ENCODE data around the gene TRIM4.
A peak's percentile ranks its signal among the peaks of the same experiment; 100 is the strongest.
"Not testable (repeated sequence)": the region's sequence is repeated elsewhere in the genome, so short reads cannot be mapped to it uniquely, and the experiment has no call there.

The TRIM4 gene

DNA sequence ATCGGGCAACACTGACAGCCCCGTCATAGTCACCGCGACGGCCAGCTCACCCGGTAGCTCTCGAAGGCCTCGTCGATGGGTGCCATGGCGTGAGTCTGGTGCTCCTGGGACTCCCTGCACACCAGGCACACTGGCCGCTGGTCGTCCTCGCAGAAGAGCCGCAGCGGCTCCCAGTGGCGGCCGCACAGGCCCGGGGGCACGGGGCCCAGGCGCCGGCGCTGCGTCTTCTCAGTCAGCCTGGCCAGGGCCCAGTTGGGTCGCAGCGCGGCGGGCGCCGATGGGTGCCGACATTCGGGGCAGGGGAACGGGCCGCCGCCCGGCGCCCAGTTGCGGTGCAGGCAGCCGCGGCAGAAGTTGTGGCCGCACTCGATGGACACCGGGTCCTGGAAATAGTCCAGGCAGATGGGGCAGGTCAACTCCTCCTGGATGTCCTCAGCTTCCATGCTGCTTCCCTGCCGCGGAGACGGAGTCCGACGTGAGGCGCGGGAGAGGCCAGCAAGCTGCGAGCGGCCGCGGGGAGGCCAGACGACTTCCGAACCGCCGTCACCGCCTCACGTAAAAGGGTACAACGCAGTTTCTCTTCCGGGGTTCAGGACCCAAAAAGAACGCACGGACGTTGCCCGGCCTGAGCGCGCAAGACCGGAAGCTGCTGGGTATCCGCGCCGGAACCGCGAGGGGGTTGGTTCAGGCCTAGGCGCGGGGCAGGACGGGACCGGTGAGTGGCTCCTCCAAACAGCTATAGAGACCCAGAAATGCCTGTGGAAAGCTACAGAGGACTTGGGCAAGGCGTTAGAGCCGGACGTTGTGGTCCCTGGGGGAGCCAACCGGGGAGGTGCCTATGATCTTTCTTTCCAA lies at the start of gene TRIM4:
TRIM4 (minus strand) TSS at position 572 of the 855 bp plus-strand sequence; CDS start at position 443, 129 bp downstream.
- no peak within 1 kb of the TSS for H3K9ac ChIP-seq (ENCODE audit: low read depth, low read length)

GRCh38 chr7:99958564-99959227 lies 39.4 kb upstream of the TRIM4 start:
- Histone ChIP-seq H3K4me1 (ENCODE audit: insufficient read depth, low read length) (no peaks in the 10 kb centered on the region), H3K9ac (ENCODE audit: low read depth, low read length) (no peak overlapping the region)

More for the DNA sequence above, at the start of gene TRIM4:
- Histone ChIP-seq H3K9me3 (ENCODE audit: control insufficient read depth, insufficient read depth, low read length) (peaks cover 8% of the 10 kb centered on the region; the same call in 1 of the 2 replicates), H3K36me3 (ENCODE audit: insufficient read depth, low read length) (no peaks in the 10 kb centered on the region), H3K4me1 (ENCODE audit: insufficient read depth, low read length) (no peaks in the 10 kb centered on the region)

DNA sequence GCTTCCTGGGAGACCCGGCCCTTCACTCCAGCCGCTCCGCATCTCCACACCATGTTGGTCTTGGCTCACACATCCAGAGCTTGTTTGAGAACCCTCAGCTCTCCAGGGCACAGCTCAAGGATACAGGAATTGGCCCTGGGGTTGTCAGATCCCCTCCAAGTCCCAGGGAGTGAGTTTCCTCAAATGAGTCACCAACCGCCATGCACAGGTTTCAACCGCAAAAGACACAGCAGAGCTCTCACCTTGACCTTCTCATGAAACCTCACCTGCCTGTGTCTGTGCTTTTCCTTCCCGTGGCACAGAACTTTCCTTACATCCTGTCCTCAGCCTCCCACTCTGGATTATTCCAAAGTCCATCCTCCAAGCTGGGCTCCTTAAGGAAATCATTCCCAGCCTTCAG lies 35.9 kb upstream of the TRIM4 start:
- Histone ChIP-seq H3K36me3 (ENCODE audit: insufficient read depth, low read length) (no peaks in the 10 kb centered on the region), H3K4me1 (ENCODE audit: insufficient read depth, low read length) (no peaks in the 10 kb centered on the region), H3K9ac (ENCODE audit: low read depth, low read length) (no peak overlapping the region), H3K9me3 (ENCODE audit: control insufficient read depth, insufficient read depth, low read length) (0 out of 2 replicates have a peak, but pooled peaks cover 7% of the 10 kb centered on the region)

More at GRCh38 chr7:99958564-99959227, 39.4 kb upstream of the TRIM4 start:
- Histone ChIP-seq H3K36me3 (ENCODE audit: insufficient read depth, low read length) (no peaks in the 10 kb centered on the region), H3K9me3 (ENCODE audit: control insufficient read depth, insufficient read depth, low read length) (no peaks in the 10 kb centered on the region)

DNA sequence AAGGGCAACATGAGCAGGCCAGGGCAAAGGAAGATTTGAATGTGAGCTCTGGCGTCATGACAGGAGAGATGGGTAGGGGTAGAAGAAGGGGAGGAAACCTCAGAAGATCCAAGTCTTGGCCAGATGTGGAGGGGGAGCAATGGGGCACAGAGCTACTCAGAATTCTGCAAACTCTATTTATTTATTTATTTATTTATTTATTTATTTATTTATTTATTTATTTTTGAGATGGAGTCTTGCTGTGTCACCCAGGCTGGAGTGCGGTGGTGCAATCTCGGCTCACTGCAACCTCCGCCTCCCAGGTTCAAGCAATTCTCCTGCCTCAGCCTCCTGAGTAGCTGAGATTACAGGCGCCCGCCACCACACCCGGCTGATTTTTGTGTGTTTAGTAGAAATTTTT lies 35.3 kb upstream of the TRIM4 start:
- H3K9me3 ChIP-seq (ENCODE audit: control insufficient read depth, insufficient read depth, low read length): 0 out of 2 replicates have a peak, but pooled peaks cover 11% of the 10 kb centered on the region
- H3K4me1 ChIP-seq (ENCODE audit: insufficient read depth, low read length); H3K9ac ChIP-seq (ENCODE audit: low read depth, low read length); H3K36me3 ChIP-seq (ENCODE audit: insufficient read depth, low read length): not testable (repeated sequence)

GRCh38 chr7:99953649-99954048 lies 34.3 kb upstream of the TRIM4 start:
- Histone ChIP-seq H3K4me1 (ENCODE audit: insufficient read depth, low read length) (no peaks in the 10 kb centered on the region), H3K9ac (ENCODE audit: low read depth, low read length) (no peak overlapping the region), H3K9me3 (ENCODE audit: control insufficient read depth, insufficient read depth, low read length) (0 out of 2 replicates have a peak, but pooled peaks cover 11% of the 10 kb centered on the region), H3K36me3 (ENCODE audit: insufficient read depth, low read length) (no peaks in the 10 kb centered on the region)

- not testable (repeated sequence) for H3K36me3 ChIP-seq (ENCODE audit: insufficient read depth, low read length); H3K4me1 ChIP-seq (ENCODE audit: insufficient read depth, low read length); H3K9ac ChIP-seq (ENCODE audit: low read depth, low read length)
- 0 out of 2 replicates have a peak, but pooled peaks cover 11% of the 10 kb centered on the region for H3K9me3 ChIP-seq (ENCODE audit: control insufficient read depth, insufficient read depth, low read length)
These were observed 33.3 kb upstream of the TRIM4 start for GRCh38 chr7:99952649-99953048.

DNA sequence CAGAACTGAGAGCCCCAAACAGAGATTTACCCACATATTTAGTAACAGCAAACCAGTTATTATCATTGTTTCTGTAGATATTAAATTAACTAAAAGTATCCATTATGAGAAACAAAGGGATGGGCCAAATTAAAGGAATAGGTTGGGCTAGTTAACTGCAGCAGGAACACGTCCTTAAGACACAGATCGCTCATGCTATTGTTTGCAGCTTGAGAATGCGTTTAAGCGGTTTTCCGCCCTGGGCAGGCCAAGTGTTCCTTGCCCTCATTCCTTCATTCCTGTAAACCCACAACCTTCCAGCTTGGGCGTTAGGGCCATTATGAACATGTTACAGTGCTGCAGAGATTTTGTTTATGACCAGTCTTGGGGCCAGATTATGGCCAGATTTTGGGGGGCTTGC lies 31.5 kb upstream of the TRIM4 start:
- not testable (repeated sequence) for H3K9ac ChIP-seq (ENCODE audit: low read depth, low read length); H3K36me3 ChIP-seq (ENCODE audit: insufficient read depth, low read length); H3K4me1 ChIP-seq (ENCODE audit: insufficient read depth, low read length)
- H3K9me3 ChIP-seq (ENCODE audit: control insufficient read depth, insufficient read depth, low read length): 0 out of 2 replicates have a peak, but pooled peaks cover 11% of the 10 kb centered on the region

GRCh38 chr7:99949645-99950228 lies 30.4 kb upstream of the TRIM4 start:
- no peaks in the 10 kb centered on the region for H3K36me3 ChIP-seq (ENCODE audit: insufficient read depth, low read length)
- H3K9ac ChIP-seq (ENCODE audit: low read depth, low read length): no peak overlapping the region
- H3K4me1 ChIP-seq (ENCODE audit: insufficient read depth, low read length): peaks cover 3% of the 10 kb centered on the region; the same call in 1 of the 2 replicates
- 0 out of 2 replicates have a peak, but pooled peaks cover 11% of the 10 kb centered on the region for H3K9me3 ChIP-seq (ENCODE audit: control insufficient read depth, insufficient read depth, low read length)

- Histone ChIP-seq H3K9me3 (ENCODE audit: control insufficient read depth, insufficient read depth, low read length) (0 out of 2 replicates have a peak, but pooled peaks cover 11% of the 10 kb centered on the region), H3K9ac (ENCODE audit: low read depth, low read length) (no peak overlapping the region), H3K4me1 (ENCODE audit: insufficient read depth, low read length) (peaks cover 16% of the 10 kb centered on the region), H3K36me3 (ENCODE audit: insufficient read depth, low read length) (no peaks in the 10 kb centered on the region)
These were observed 28.3 kb upstream of the TRIM4 start for GRCh38 chr7:99947608-99948007.

DNA sequence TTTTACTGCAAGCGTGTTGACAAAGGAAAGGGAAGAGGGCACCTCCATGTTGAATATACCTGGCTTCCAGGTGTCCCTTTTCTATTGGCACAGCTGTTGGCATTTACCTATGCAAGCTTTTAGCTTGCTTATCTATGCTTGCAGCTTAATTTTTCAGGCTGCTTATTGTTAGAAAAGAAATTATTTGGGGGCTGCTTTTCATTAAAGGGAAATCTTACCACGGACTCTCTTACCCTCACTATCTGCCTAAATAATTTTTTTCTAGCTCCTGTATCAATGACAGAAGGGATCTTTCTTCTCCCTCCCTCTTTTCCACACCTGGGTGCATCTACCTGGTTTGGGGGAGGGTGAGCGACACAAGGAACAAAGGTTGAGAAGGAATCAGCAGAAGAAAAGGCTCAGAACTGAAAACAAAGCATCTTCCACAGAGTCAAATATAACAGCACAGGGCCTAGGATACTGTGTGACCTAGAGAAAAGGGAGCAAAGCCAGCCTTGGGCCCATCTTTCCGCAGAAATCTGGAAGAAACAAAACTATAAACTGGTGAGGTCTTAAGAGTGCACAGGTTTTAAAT lies 25.3 kb upstream of the TRIM4 start:
- Histone ChIP-seq H3K9me3 (ENCODE audit: control insufficient read depth, insufficient read depth, low read length) (peaks cover under 1% of the 10 kb centered on the region; the same call in 1 of the 2 replicates), H3K36me3 (ENCODE audit: insufficient read depth, low read length) (peaks cover 2% of the 10 kb centered on the region; the same call in 1 of the 2 replicates), H3K9ac (ENCODE audit: low read depth, low read length) (peak overlapping the region; percentile 10), H3K4me1 (ENCODE audit: insufficient read depth, low read length) (peaks cover 16% of the 10 kb centered on the region)

- Histone ChIP-seq H3K9ac (ENCODE audit: low read depth, low read length) (peak overlapping the region; percentile 23), H3K36me3 (ENCODE audit: insufficient read depth, low read length) (peaks cover 2% of the 10 kb centered on the region; the same call in 1 of the 2 replicates), H3K9me3 (ENCODE audit: control insufficient read depth, insufficient read depth, low read length) (peaks cover 7% of the 10 kb centered on the region), H3K4me1 (ENCODE audit: insufficient read depth, low read length) (peaks cover 16% of the 10 kb centered on the region)
These were observed 24.5 kb upstream of the TRIM4 start for GRCh38 chr7:99943641-99944496.

DNA sequence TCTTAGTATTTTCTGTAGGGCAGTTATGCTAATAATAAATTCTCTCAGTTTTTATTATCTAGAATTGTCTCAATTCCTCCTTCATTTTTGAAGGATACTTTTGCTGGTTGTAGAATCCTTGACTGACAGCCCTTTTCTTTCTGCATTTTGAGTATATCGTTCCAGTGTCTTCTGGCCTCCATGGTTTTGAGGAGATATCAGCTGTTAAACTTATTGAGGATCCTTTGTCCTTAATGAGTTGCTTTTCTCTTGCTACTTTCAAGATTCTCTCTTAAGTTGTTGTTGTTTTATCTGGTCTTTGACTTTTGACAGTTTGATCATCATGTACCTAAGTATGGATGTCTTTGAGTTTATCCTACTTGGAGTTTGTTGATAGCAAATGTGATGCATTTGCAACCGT lies 19.0 kb upstream of the TRIM4 start:
- Histone ChIP-seq H3K36me3 (ENCODE audit: insufficient read depth, low read length) (peaks cover 2% of the 10 kb centered on the region; the same call in 1 of the 2 replicates), H3K9ac (ENCODE audit: low read depth, low read length) (no peak overlapping the region), H3K4me1 (ENCODE audit: insufficient read depth, low read length) (peaks cover 3% of the 10 kb centered on the region), H3K9me3 (ENCODE audit: control insufficient read depth, insufficient read depth, low read length) (peaks cover 13% of the 10 kb centered on the region)

DNA sequence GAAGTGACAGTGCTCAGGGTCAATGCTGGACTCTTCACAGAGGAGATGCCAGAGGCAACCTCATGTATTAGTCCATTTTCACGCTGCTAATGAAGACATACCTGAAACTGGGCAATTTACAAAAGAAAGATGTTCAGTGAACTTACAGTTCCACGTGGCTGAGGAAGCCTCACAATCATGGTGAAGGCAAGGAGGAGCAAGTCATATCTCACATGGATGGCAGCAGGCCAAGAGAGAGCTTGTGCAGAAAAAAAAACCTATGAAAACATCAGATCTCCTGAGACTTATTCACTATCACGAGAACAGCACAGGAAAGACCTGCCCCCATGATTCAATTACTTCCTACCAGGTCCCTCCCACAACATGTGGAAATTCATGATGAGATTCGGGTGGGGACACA lies 15.7 kb upstream of the TRIM4 start:
- H3K36me3 ChIP-seq (ENCODE audit: insufficient read depth, low read length); H3K4me1 ChIP-seq (ENCODE audit: insufficient read depth, low read length): not testable (repeated sequence)
- peaks cover 13% of the 10 kb centered on the region for H3K9me3 ChIP-seq (ENCODE audit: control insufficient read depth, insufficient read depth, low read length)

More for the DNA sequence above, 15.7 kb upstream of the TRIM4 start:
- not testable (repeated sequence) for H3K9ac ChIP-seq (ENCODE audit: low read depth, low read length)

All from ES-I3 (cell line).